HG03025 (cell line): ENCODE measurements around the gene IRF7.
A peak's percentile ranks its signal among the peaks of the same experiment; 100 is the strongest.
"Not testable (repeated sequence)": the region's sequence is repeated elsewhere in the genome, so short reads cannot be mapped to it uniquely, and the experiment has no call there.

Source experiments
- ATAC-seq: cut with Tn5 transposase; IDR thresholded peaks from one replicate; pipeline ENCODE4 v1.9.1; 2021; ENCODE audit warnings: mild to moderate bottlenecking, moderate library complexity; ENCODE audit not compliant: unreplicated experiment, low FRiP score

Gene IRF7

GRCh38 chr11:587546-587945 is 28.2 kb downstream of the IRF7 start:
- no peak for ATAC-seq

- ATAC-seq = no peak
Observed at GRCh38 chr11:586376-587316, 29.1 kb downstream of the IRF7 start.

- no peak for ATAC-seq
Observed at GRCh38 chr11:584287-584686, 31.5 kb downstream of the IRF7 start.

- ATAC-seq = no peak
Observed at GRCh38 chr11:581752-582151, 34.0 kb downstream of the IRF7 start.

GRCh38 chr11:581342-581741 is 34.4 kb downstream of the IRF7 start:
- no peak for ATAC-seq

- no peak for ATAC-seq
Observed at GRCh38 chr11:579830-580601, 35.7 kb downstream of the IRF7 start.

GRCh38 chr11:578276-579035 is 37.3 kb downstream of the IRF7 start:
- ATAC-seq = no peak

GRCh38 chr11:577611-577894 is 38.2 kb downstream of the IRF7 start:
- ATAC-seq = no peak

GRCh38 chr11:576811-577610 is 38.7 kb downstream of the IRF7 start:
- no peak for ATAC-seq

GRCh38 chr11:575996-576768 is 39.6 kb downstream of the IRF7 start, which contains the start of gene PHRF1:
TSS of gene PHRF1 (plus strand) at chr11:576470. CDS start at chr11:581513, 5,043 bp downstream.
- ATAC-seq = peak; percentile 75

- peak; percentile 19 for ATAC-seq
Observed at GRCh38 chr11:575313-575995, 40.3 kb downstream of the IRF7 start.

- ATAC-seq = peak; percentile 2
Observed at GRCh38 chr11:574632-575312, 41.0 kb downstream of the IRF7 start.

- ATAC-seq = not testable (repeated sequence)
Observed at GRCh38 chr11:574031-574570, 41.6 kb downstream of the IRF7 start.

GRCh38 chr11:573146-573759 is 42.5 kb downstream of the IRF7 start:
- ATAC-seq = no peak

GRCh38 chr11:571802-572185 is 44.0 kb downstream of the IRF7 start:
- ATAC-seq = no peak

GRCh38 chr11:569158-569885 is 46.4 kb downstream of the IRF7 start:
- ATAC-seq = no peak
